LNCaP clone FGC (cell line): ENCODE measurements around the gene RAB14.

Experiments
- DNase-seq: peaks from one replicate; pipeline ENCODE4 v3.0.0-alpha.2; 2011; ENCODE audit warnings: low read depth
- H3K4me3 ChIP-seq: 2 replicates; pipeline ENCODE4 v1.5.1; 2011; ENCODE audit warnings: mild to moderate bottlenecking, low read depth, low read length, control low read depth
- CTCF ChIP-seq: IDR thresholded peaks from 2 replicates; pipeline ENCODE4 v1.5.1; 2012; ENCODE audit warnings: mild to moderate bottlenecking; ENCODE audit not compliant: control insufficient read depth, insufficient read depth; ENCODE audit errors: extremely low read depth

RAB14 gene

GRCh38 chr9:121192959-121193640 lies 8.6 kb downstream of the RAB14 start:
- DNase-seq, result no peak
- TF ChIP-seq CTCF, result no peak
- H3K4me3 ChIP-seq, result no peak overlapping the region

GRCh38 chr9:121192518-121192917 lies 9.2 kb downstream of the RAB14 start:
- no peak for DNase-seq

GRCh38 chr9:121191235-121191634 lies 10.4 kb downstream of the RAB14 start:
- no peak overlapping the region for H3K4me3 ChIP-seq
- DNase-seq, result no peak
- TF ChIP-seq CTCF, result no peak

More at GRCh38 chr9:121192518-121192917, 9.2 kb downstream of the RAB14 start:
- TF ChIP-seq CTCF, result no peak
- H3K4me3 ChIP-seq, result no peak overlapping the region

- no peak for TF ChIP-seq CTCF
- no peak overlapping the region for H3K4me3 ChIP-seq
- no peak for DNase-seq
Observed at GRCh38 chr9:121189660-121190059, 12.0 kb downstream of the RAB14 start.

GRCh38 chr9:121189006-121189405 lies 12.7 kb downstream of the RAB14 start:
- no peak for DNase-seq
- no peak overlapping the region for H3K4me3 ChIP-seq
- no peak for TF ChIP-seq CTCF

- H3K4me3 ChIP-seq, result no peak overlapping the region
- no peak for TF ChIP-seq CTCF
- DNase-seq, result no peak
Observed at GRCh38 chr9:121187636-121188305, 13.9 kb downstream of the RAB14 start.
